Forelimb muscle (tissue), 1 donor: ENCODE measurements around the gene HPCA. TPM values are rescaled to one million over a fixed set of nuclear protein-coding genes. Genes with fewer than 3 reads are reported as not detected.

Experiments
- DNase-seq: peaks from one replicate; pipeline ENCODE4 v3.0.0-alpha.2; 2013; ENCODE audit warnings: low read depth
- polyA plus RNA-seq: library from polyadenylated mRNA; unstranded; fragments of 120-200 nt; gene quantifications from one replicate; pipeline ENCODE4 v1.2.1, GENCODE V29; 2013; ENCODE audit not compliant: insufficient read length

The HPCA gene
- polyA plus RNA-seq, 1 donor = 0.15 TPM

DNA sequence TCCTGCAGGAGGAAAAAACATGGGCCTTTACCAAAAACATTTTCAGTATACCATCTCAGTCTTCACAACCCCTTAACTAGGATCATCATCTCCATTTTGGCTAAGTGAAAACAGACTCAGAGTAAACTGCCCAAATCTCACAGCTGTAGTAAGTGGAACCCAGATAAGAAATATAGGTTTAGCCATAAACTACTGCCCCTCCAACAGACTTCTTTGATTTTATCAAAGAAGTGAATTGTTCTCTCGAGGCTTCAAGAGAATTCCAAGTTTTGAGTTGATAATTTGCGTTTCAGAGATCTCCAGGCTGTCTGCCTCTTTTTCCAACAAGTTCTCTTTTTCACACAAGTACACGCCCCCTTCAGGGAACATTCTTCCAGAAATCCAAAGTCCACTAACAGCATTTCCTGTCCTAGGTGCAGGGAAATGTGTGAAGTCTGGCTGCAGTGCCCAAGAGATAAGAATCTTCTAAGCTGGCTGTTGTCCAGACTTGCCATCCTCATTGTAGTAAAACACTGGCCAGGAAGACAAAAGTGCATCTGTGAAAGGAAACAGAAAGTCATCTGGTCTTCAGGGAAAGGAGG, 47.5 kb downstream of the HPCA start:
- DNase-seq = no peak

DNA sequence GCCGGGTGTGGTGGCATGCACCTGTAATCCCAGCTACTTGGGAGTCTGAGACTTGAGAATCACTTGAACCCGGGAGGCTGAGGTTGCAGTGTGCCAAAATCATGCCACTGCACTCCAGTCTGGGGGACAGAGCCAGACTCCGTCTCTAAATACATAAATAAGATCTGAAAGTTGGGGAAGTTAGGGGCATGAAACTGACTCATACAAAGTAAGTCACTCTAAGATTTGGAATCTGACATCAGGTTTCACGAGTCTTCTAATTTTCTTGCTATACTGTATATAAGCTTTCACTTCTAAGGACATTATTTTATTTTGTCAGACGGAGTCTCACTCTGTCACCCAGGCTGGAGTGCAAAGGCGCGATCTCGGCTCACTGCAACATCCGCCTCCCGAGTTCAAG, 48.2 kb downstream of the HPCA start:
- DNase-seq = no peak

DNA sequence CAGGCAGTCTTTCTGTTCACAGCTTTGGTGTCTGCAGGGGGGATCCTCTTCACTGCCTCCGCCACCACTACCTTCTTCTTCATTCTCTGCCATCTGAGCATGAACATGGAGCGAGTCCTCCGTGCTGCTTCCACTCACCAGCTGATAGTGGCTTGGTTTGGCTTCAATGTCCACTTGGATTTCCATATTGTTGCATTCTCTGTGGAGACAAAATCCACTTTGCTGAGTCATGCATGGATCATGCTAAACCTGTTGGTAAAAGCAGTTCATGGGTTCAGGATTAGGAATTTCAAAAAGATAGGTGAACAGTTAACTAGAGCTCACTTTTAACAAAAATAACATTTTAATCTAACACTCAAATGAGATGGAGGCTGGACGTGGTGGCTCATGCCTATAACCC, 50.8 kb downstream of the HPCA start:
- no peak for DNase-seq

DNA sequence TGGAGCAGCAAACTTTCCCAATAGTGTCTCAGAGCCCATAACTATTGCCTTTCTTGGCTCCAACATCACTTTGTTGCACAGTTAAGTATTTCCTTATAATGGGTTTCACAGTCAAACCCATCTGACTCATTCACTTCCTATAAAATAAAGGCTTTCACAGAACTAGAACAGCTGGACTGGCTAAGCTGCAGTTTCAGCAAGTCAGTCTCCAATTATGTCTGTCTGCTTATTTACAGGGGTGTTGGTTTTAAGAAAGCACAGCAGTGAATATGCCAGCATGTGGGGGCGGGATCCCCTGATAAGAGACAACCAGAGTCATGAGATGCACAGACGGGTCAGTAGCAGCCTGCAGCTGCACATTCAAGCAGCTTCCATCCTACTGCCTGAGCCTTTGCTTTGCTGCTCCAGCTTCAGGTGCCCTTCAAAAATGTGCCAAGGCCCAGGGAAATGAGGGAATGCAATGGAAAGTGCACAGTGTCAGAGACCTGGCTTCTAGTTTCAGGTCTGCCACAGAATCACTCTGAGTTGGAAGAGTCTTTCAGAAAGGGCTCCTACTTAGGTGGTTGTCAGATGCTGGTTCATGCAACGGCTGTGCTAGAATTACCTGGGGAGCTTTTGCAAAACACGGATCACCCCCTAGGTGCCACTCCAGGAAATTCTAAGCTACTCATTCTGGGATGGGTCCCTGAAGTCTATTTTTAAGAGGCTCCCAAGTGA, 53.5 kb downstream of the HPCA start:
- no peak for DNase-seq

DNA sequence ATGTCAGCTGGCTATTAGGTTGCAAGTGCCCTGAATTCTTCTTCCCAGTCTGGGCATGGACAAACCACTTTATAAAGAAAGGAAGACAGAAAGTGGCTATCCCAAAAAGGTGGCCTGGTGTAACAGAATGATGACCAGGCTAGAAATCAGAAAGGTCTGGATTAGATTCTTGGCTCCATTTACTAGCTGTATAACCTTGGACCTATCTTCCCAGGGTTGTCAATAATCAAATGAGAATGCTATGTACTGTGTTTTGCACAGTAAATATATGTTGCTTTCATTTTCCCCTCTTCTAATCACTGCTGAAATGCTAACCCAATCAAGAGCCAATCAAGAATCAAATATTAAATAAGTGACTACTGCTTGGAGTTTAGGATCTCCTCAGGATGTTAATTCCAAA, 57.9 kb downstream of the HPCA start:
- no peak for DNase-seq

Other genes starting within 250 kb of the HPCA start
- 25.2 TPM for gene ZBTB8OS, start 235.9 kb upstream of the HPCA start, polyA plus RNA-seq
- gene RBBP4, start 235.3 kb upstream of the HPCA start, polyA plus RNA-seq = 141 TPM
- 48.6 TPM for gene SYNC, start 183.7 kb upstream of the HPCA start, polyA plus RNA-seq
- gene YARS1, start 69.1 kb upstream of the HPCA start, polyA plus RNA-seq = 40.4 TPM
- gene S100PBP, start 68.8 kb upstream of the HPCA start, polyA plus RNA-seq = 22.5 TPM
- gene FNDC5, start 15.6 kb upstream of the HPCA start, polyA plus RNA-seq = 194 TPM
- 3.7 TPM for gene TMEM54, start 14.9 kb downstream of the HPCA start, polyA plus RNA-seq
- 9.1 TPM for gene RNF19B, start 78.3 kb downstream of the HPCA start, polyA plus RNA-seq
- 124 TPM for gene AK2, start 150.4 kb downstream of the HPCA start, polyA plus RNA-seq
- gene AZIN2, start 194.7 kb downstream of the HPCA start, polyA plus RNA-seq = 3.4 TPM